Vagina (tissue), 2 donors: ENCODE data around the gene MED13L.

Source experiments
- POLR2A ChIP-seq, 2 donors: fragments of 450-650 bp; IDR thresholded peaks; one replicate each; pipeline ENCODE4 v1.6.1; 2017; ENCODE audit warnings: antibody characterized with exemption in 2 of 2, mild to moderate bottlenecking in 2 of 2, moderate library complexity in 2 of 2
- POLR2AphosphoS5 ChIP-seq, 2 donors: sonication (generic); formaldehyde crosslinking; IDR thresholded peaks; one replicate each; pipeline ENCODE4 v1.9.0; 2017; ENCODE audit warnings: antibody characterized with exemption in 2 of 2, mild to moderate bottlenecking in 2 of 2, low read depth in 1 of 2; ENCODE audit not compliant: insufficient read depth in 1 of 2
- TF ChIP-seq, protein P1 (sequence below), 3 experiments: fragments of 450-650 bp in 2 of 3; fragments of 200-600 bp in 1 of 3; sonication (generic) in 1 of 3; IDR thresholded peaks; one replicate each; pipeline ENCODE4 v1.5.1; 2017 to 2019; ENCODE audit warnings: antibody characterized with exemption in 3 of 3, mild to moderate bottlenecking in 2 of 3, moderate library complexity in 2 of 3

DNA sequence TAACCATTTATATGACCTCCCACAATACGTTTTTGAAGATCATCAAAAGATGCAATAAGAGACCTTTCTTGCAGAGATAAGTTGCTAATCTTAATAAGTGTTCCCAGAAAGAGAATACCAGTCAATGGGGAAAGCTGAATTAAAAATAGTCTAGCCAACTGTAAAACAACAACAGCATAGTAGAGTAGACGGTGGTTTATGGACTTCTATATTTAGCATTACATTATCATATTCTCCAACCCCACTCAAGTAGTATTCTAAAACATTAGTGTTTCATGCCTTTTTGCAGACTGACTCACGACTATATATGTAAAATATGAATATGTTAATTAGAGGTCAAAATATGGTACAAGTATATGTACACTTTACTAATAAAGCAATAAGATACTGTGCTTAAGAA, 218.9 kb downstream of the MED13L start:
- TF ChIP-seq, protein P1, sequence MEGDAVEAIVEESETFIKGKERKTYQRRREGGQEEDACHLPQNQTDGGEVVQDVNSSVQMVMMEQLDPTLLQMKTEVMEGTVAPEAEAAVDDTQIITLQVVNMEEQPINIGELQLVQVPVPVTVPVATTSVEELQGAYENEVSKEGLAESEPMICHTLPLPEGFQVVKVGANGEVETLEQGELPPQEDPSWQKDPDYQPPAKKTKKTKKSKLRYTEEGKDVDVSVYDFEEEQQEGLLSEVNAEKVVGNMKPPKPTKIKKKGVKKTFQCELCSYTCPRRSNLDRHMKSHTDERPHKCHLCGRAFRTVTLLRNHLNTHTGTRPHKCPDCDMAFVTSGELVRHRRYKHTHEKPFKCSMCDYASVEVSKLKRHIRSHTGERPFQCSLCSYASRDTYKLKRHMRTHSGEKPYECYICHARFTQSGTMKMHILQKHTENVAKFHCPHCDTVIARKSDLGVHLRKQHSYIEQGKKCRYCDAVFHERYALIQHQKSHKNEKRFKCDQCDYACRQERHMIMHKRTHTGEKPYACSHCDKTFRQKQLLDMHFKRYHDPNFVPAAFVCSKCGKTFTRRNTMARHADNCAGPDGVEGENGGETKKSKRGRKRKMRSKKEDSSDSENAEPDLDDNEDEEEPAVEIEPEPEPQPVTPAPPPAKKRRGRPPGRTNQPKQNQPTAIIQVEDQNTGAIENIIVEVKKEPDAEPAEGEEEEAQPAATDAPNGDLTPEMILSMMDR (IDR thresholded peaks at IDR 0.05), result no peak
- TF ChIP-seq POLR2A (IDR thresholded peaks at IDR 0.05), result no peak
- no peak for TF ChIP-seq POLR2AphosphoS5 (IDR thresholded peaks at IDR 0.05; ENCODE audit: insufficient read depth in 1 of 2, low read depth in 1 of 2)
